Mesothelial cell of epicardium (in vitro differentiated cells): ENCODE data around the gene LRRC3C. TPM values are rescaled to one million over a fixed set of nuclear protein-coding genes. Genes with fewer than 3 reads are reported as not detected.

Experiments used
- DNase-seq, 2 experiments: peaks; one replicate each; pipeline ENCODE4 v3.0.0; 2021; ENCODE audit warnings: low spot score in 2 of 2; ENCODE audit not compliant: unreplicated experiment in 2 of 2
- H3K27ac Mint-ChIP-seq: 2 replicates; pipeline ENCODE4 v1.8.0; 2021; ENCODE audit warnings: mixed read lengths
- H3K27me3 Mint-ChIP-seq: 2 replicates; pipeline ENCODE4 v1.8.0; 2021; ENCODE audit warnings: low read depth, mixed read lengths
- H3K36me3 Mint-ChIP-seq: 2 replicates; pipeline ENCODE4 v1.8.0; 2021; ENCODE audit warnings: mixed read lengths
- H3K4me1 Mint-ChIP-seq: 2 replicates; pipeline ENCODE4 v1.8.0; 2021; ENCODE audit warnings: mixed read lengths
- H3K4me3 Mint-ChIP-seq: 2 replicates; pipeline ENCODE4 v1.8.0; 2021; ENCODE audit warnings: mild to moderate bottlenecking, moderate library complexity, mixed read lengths
- H3K9me3 Mint-ChIP-seq: 2 replicates; pipeline ENCODE4 v1.8.0; 2021; ENCODE audit warnings: mixed read lengths
- CTCF ChIP-seq: fragments of 200-600 bp; sonication (generic); IDR thresholded peaks from one replicate; pipeline ENCODE4 v1.5.0; 2021; ENCODE audit warnings: antibody characterized with exemption; ENCODE audit not compliant: unreplicated experiment
- total RNA-seq: library from RNA; stranded (reverse); gene quantifications from 3 replicates; pipeline ENCODE4 v1.2.1, GENCODE V29; 2021

LRRC3C gene
- total RNA-seq, 1 donor from 2014 or later, result not detected

DNA sequence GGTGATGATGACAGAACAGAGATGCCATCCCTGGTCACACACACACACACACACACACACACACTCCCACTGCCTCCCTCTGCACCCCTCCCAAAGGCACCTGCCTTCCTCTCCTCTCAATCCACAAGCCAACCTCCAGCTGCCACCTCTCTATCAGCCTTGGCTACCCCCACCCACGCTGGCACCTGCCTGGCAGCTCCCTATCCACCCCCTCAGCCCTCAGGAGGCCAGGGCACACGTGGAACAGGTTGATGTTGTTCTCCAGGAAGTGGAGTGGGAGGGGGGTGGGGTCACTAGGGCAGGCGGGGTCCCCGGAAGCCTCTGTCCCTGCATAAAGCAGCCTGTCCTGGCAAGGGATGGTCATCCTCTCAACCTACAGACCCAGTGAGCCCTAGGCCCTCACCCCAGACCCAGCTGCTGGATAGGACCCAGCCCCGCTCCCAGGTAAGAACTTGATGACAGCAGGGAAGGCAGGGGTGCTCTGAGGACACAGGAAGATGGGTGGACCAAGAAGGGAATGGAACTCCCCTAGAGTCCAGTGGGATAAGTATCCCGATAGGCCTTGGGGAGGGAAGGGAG lies 35.2 kb downstream of the LRRC3C start, which contains the start of gene GSDMA:
TSS of gene GSDMA (plus strand) at position 363 of the 579 bp plus-strand sequence. CDS start 2,684 bp downstream, outside the sequence.
- Mint-ChIP-seq H3K36me3 (no peaks in the 10 kb centered on the region), H3K27ac (no peak within 1 kb of the TSS), H3K27me3 (peaks cover 30% of the 10 kb centered on the region), H3K4me3 (no peak within 1 kb of the TSS), H3K4me1 (peaks cover 8% of the 10 kb centered on the region), H3K9me3 (no peaks in the 10 kb centered on the region)
- no peak for TF ChIP-seq CTCF
- no peak for DNase-seq

GRCh38 chr17:39963829-39964228 lies 36.3 kb downstream of the LRRC3C start:
- H3K4me3 Mint-ChIP-seq, result no peak overlapping the region
- peaks cover 34% of the 10 kb centered on the region for H3K27me3 Mint-ChIP-seq
- TF ChIP-seq CTCF, result no peak

DNA sequence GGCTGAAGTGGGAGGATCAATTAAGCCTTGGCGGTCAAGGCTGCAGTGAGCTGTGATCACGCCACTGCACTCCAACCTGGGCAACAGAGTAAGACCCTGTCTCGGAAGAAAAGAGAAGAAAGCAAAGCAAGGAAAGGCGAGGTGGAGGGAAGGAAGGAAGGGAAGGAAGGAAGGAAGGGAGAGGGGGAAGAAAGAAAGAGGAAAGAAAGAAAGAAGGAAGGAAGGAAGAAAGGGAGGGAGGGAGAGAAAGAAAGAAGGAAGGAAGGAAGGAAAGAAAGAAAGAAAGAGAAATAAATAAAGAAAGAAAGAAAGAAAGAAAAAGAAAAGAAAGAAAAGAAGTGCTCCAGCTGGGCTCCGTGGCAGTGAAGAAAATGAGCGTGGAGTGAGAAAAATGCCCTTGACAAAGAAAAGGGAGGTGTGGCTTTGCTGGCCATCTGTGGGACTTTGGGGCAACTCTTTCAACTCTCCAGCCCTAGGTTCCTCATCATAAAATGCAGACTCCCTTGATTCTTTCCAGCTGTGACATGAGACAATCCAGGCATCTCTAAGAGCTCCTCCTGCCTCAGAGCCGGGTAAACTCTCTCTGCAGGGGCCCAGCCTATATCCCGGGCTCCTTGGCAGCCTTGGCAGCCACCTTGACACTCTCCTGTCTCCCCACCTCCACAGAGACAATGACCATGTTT lies 37.6 kb downstream of the LRRC3C start:
- peaks cover 4% of the 10 kb centered on the region for H3K4me1 Mint-ChIP-seq
- DNase-seq, result no peak
- no peaks in the 10 kb centered on the region for H3K36me3 Mint-ChIP-seq
- H3K9me3 Mint-ChIP-seq, result no peaks in the 10 kb centered on the region
- peaks cover 45% of the 10 kb centered on the region for H3K27me3 Mint-ChIP-seq
- TF ChIP-seq CTCF, result no peak
- no peak overlapping the region for H3K4me3 Mint-ChIP-seq
- no peak overlapping the region for H3K27ac Mint-ChIP-seq

More at GRCh38 chr17:39963829-39964228, 36.3 kb downstream of the LRRC3C start:
- no peak for DNase-seq
- peaks cover 8% of the 10 kb centered on the region for H3K4me1 Mint-ChIP-seq
- no peaks in the 10 kb centered on the region for H3K36me3 Mint-ChIP-seq
- H3K9me3 Mint-ChIP-seq, result no peaks in the 10 kb centered on the region
- no peak overlapping the region for H3K27ac Mint-ChIP-seq

GRCh38 chr17:39966771-39967170 lies 39.2 kb downstream of the LRRC3C start:
- no peak for TF ChIP-seq CTCF
- no peak overlapping the region for H3K4me3 Mint-ChIP-seq
- H3K27me3 Mint-ChIP-seq, result peaks cover 61% of the 10 kb centered on the region
- H3K27ac Mint-ChIP-seq, result no peak overlapping the region
- peaks cover 2% of the 10 kb centered on the region for H3K4me1 Mint-ChIP-seq
- no peak for DNase-seq
- no peaks in the 10 kb centered on the region for H3K36me3 Mint-ChIP-seq
- no peaks in the 10 kb centered on the region for H3K9me3 Mint-ChIP-seq

GRCh38 chr17:39968761-39969160 lies 41.2 kb downstream of the LRRC3C start:
- no peak for DNase-seq
- H3K36me3 Mint-ChIP-seq, result no peaks in the 10 kb centered on the region
- no peak for TF ChIP-seq CTCF
- peaks cover 8% of the 10 kb centered on the region for H3K4me1 Mint-ChIP-seq
- no peak overlapping the region for H3K4me3 Mint-ChIP-seq
- H3K27ac Mint-ChIP-seq, result no peak overlapping the region
- H3K27me3 Mint-ChIP-seq, result peaks cover 69% of the 10 kb centered on the region
- H3K9me3 Mint-ChIP-seq, result no peaks in the 10 kb centered on the region
